Measurements from ENCODE around the gene ELAVL1. TPM values are rescaled to one million over a fixed set of nuclear protein-coding genes. Genes with fewer than 3 reads are reported as not detected.
A peak's percentile ranks its signal among the peaks of the same experiment; 100 is the strongest.

The ELAVL1 gene
- total and polyA plus RNA-seq, 2 of the 13 experiments (the other 11 are each of a cell fraction or from before 2014, with no cell fraction given), result 27.9 to 38.4 TPM

DNA sequence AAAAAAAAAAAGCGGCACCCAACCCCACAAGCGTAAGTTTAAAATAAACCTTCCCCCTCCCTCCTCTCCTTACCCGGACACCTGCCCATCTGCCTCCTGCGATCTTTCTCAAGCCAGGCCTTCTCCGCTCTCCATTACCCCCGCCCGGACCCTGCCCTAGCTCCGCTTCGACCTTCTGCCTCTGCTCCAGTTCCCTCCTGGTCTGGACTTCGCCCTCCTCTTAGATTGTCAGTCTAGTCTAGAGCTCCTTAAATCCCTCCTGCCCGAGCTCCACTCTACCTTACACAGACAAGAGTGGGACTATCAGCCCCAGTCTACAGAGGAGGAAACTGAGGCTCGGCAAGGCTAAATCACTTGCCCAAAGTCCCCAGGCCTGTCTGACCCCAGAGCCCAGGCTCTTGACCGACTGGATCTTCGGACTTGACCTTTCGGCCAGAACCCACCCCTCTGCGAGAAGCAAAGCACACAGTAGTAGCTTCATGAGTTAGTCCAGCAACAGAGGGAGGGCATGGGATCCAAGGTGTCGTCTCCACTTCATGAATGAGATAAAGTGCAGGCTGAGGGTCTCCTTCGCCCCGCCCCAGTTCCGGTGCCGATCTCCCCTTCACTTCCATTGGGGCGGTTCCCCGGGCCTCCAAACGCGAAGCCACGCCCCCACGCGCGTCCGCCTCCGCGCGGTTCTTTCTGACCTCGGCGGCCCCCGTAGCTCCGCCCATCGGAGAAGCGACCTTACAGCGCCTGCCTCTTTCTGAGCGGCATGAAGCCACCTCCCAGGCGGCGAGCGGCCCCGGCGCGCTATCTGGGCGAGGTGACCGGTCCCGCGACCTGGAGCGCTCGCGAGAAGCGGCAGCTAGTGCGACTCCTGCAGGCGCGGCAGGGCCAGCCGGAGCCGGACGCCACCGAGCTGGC lies 85.6 kb downstream of the ELAVL1 start, which contains the start of gene SNAPC2 (continued):
- TF ChIP-seq GRHL1 (CRISPR knock-in tag; conservative IDR thresholded peaks at IDR 0.05), result no peak
- 0 out of 2 replicates have a peak, but pooled peaks have one; percentile 42 for TF ChIP-seq CENPT (CRISPR knock-in tag; IDR thresholded peaks at IDR 0.05; ENCODE audit: low read depth)
- no peak for TF ChIP-seq EHMT2 (IDR thresholded peaks at IDR 0.05; ENCODE audit: borderline replicate concordance, low read depth, low read length)
- TF ChIP-seq ZEB1 (IDR thresholded peaks at IDR 0.05; ENCODE audit: insufficient replicate concordance, low read depth), result peak; percentile 26
- no peak for TF ChIP-seq ZNF720 (CRISPR knock-in tag; IDR thresholded peaks at IDR 0.05)
- TF ChIP-seq, protein P1, sequence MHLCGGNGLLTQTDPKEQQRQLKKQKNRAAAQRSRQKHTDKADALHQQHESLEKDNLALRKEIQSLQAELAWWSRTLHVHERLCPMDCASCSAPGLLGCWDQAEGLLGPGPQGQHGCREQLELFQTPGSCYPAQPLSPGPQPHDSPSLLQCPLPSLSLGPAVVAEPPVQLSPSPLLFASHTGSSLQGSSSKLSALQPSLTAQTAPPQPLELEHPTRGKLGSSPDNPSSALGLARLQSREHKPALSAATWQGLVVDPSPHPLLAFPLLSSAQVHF (CRISPR knock-in tag; IDR thresholded peaks at IDR 0.05), result no peak
- peak; percentile 75; the same call in 1 of the 2 replicates for TF ChIP-seq ZNF878 (CRISPR knock-in tag; IDR thresholded peaks at IDR 0.05)
- TF ChIP-seq ATF7 (IDR thresholded peaks at IDR 0.05), result no peak
- no peak for TF ChIP-seq ATF7 (CRISPR knock-in tag; IDR thresholded peaks at IDR 0.05)
- TF ChIP-seq, protein P2, sequence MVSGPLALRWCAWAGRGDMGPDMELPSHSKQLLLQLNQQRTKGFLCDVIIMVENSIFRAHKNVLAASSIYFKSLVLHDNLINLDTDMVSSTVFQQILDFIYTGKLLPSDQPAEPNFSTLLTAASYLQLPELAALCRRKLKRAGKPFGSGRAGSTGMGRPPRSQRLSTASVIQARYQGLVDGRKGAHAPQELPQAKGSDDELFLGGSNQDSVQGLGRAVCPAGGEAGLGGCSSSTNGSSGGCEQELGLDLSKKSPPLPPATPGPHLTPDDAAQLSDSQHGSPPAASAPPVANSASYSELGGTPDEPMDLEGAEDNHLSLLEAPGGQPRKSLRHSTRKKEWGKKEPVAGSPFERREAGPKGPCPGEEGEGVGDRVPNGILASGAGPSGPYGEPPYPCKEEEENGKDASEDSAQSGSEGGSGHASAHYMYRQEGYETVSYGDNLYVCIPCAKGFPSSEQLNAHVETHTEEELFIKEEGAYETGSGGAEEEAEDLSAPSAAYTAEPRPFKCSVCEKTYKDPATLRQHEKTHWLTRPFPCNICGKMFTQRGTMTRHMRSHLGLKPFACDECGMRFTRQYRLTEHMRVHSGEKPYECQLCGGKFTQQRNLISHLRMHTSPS (CRISPR knock-in tag; IDR thresholded peaks at IDR 0.05; ENCODE audit: low read depth), result no peak
- no peak for TF ChIP-seq ATF1 (CRISPR knock-in tag; IDR thresholded peaks at IDR 0.05)
- TF ChIP-seq, protein P3, sequence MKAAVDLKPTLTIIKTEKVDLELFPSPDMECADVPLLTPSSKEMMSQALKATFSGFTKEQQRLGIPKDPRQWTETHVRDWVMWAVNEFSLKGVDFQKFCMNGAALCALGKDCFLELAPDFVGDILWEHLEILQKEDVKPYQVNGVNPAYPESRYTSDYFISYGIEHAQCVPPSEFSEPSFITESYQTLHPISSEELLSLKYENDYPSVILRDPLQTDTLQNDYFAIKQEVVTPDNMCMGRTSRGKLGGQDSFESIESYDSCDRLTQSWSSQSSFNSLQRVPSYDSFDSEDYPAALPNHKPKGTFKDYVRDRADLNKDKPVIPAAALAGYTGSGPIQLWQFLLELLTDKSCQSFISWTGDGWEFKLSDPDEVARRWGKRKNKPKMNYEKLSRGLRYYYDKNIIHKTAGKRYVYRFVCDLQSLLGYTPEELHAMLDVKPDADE (CRISPR knock-in tag; IDR thresholded peaks at IDR 0.05), result no peak
- no peak for TF ChIP-seq ZNF704 (CRISPR knock-in tag; IDR thresholded peaks at IDR 0.05; ENCODE audit: borderline replicate concordance)
- TF ChIP-seq ZNF354B (CRISPR knock-in tag; IDR thresholded peaks at IDR 0.05), result no peak
- no peak for TF ChIP-seq HOXA7 (CRISPR knock-in tag; IDR thresholded peaks at IDR 0.05)
- 0 out of 2 replicates have a peak, but pooled peaks have one; percentile 5 for TF ChIP-seq ZSCAN29 (CRISPR knock-in tag; conservative IDR thresholded peaks at IDR 0.05)
- TF ChIP-seq SOX13 (IDR thresholded peaks at IDR 0.05), result no peak
- TF ChIP-seq SOX13 (CRISPR knock-in tag; conservative IDR thresholded peaks at IDR 0.05 in 1 of 2, IDR thresholded peaks at IDR 0.05 in 1 of 2), result peak in 1 of 2 experiments; percentile 41; a peak in 1 of 4 replicates
- TF ChIP-seq ZNF639 (CRISPR knock-in tag; conservative IDR thresholded peaks at IDR 0.05), result peak; percentile 88
- no peak for TF ChIP-seq ZNF510 (CRISPR knock-in tag; IDR thresholded peaks at IDR 0.05; ENCODE audit: low read depth)
